Duodenal mucosa (tissue), 2 donors: ENCODE measurements around the gene TLR6.
"Not testable (repeated sequence)": the region's sequence is repeated elsewhere in the genome, so short reads cannot be mapped to it uniquely, and the experiment has no call there.

Experiments
- H3K27ac ChIP-seq: one replicate; pipeline ENCODE4 v1.7.0; 2013; ENCODE audit warnings: low read depth, low read length
- H3K27me3 ChIP-seq, 2 donors: one replicate each; pipeline ENCODE4 v1.7.0; 2013; ENCODE audit warnings: low read length in 2 of 2, control low read depth in 1 of 2; ENCODE audit not compliant: insufficient read depth in 2 of 2, control insufficient read depth in 1 of 2
- H3K36me3 ChIP-seq, 2 donors: one replicate each; pipeline ENCODE4 v1.7.0; 2013; ENCODE audit warnings: low read length in 2 of 2, control low read depth in 1 of 2; ENCODE audit not compliant: insufficient read depth in 2 of 2, control insufficient read depth in 1 of 2
- H3K4me1 ChIP-seq, 2 donors: one replicate each; pipeline ENCODE4 v1.7.0; 2013; ENCODE audit warnings: low read length in 2 of 2, control low read depth in 1 of 2; ENCODE audit not compliant: insufficient read depth in 2 of 2, control insufficient read depth in 1 of 2
- H3K4me3 ChIP-seq, 2 donors: one replicate each; pipeline ENCODE4 v1.7.0; 2013; ENCODE audit warnings: low read length in 2 of 2, low read depth in 1 of 2
- H3K9ac ChIP-seq, 2 donors: one replicate each; pipeline ENCODE4 v1.7.0; 2013; ENCODE audit warnings: low read length in 2 of 2, low read depth in 1 of 2
- H3K9me3 ChIP-seq, 2 donors: one replicate each; pipeline ENCODE4 v1.7.0; 2013; ENCODE audit warnings: low read length in 2 of 2, control low read depth in 1 of 2; ENCODE audit not compliant: control insufficient read depth in 1 of 2

TLR6 gene

GRCh38 chr4:38780833-38781484 lies 75.7 kb downstream of the TLR6 start:
- no peaks in the 10 kb centered on the region for H3K36me3 ChIP-seq
- H3K27me3 ChIP-seq: no peaks in the 10 kb centered on the region
- no peaks in the 10 kb centered on the region for H3K9me3 ChIP-seq
- no peak overlapping the region for H3K27ac ChIP-seq
- no peaks in the 10 kb centered on the region for H3K4me1 ChIP-seq
- H3K9ac ChIP-seq: no peak overlapping the region
- H3K4me3 ChIP-seq: no peak overlapping the region

- Histone ChIP-seq H3K36me3 (no peaks in the 10 kb centered on the region), H3K27me3 (no peaks in the 10 kb centered on the region), H3K9me3 (no peaks in the 10 kb centered on the region), H3K9ac (no peak overlapping the region), H3K27ac (no peak overlapping the region), H3K4me1 (no peaks in the 10 kb centered on the region), H3K4me3 (no peak overlapping the region)
Observed at GRCh38 chr4:38779790-38780189, 76.8 kb downstream of the TLR6 start.

- not testable (repeated sequence) for H3K9ac ChIP-seq, H3K4me1 ChIP-seq, H3K9me3 ChIP-seq, H3K27ac ChIP-seq, H3K27me3 ChIP-seq, H3K36me3 ChIP-seq, H3K4me3 ChIP-seq
Observed at GRCh38 chr4:38777925-38778324, 78.7 kb downstream of the TLR6 start.

DNA sequence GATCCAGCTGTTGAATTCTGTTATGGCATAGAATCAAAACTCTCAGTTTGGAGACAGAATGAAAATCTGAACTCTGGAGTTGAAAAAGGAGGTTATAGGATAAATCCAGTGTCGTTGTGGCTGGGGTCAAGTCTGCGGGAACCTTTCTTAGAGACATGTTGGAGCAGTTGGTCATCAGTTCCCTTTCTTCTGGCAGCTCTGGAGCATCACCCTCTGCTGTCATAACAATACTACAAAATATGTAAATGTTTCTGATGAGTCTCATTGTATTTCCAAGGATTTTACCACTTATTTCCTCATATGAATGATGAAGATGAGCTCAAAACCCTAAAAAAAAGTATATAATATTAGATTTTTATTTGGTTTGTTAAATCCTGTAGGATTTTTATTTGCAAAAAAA lies 81.3 kb downstream of the TLR6 start:
- Histone ChIP-seq H3K4me3 (no peak overlapping the region), H3K9ac (no peak overlapping the region), H3K27me3 (no peaks in the 10 kb centered on the region), H3K27ac (no peak overlapping the region), H3K9me3 (no peaks in the 10 kb centered on the region), H3K36me3 (no peaks in the 10 kb centered on the region), H3K4me1 (no peaks in the 10 kb centered on the region)

- H3K36me3 ChIP-seq: no peaks in the 10 kb centered on the region
- H3K4me3 ChIP-seq: no peak overlapping the region
- no peaks in the 10 kb centered on the region for H3K4me1 ChIP-seq
- no peak overlapping the region for H3K9ac ChIP-seq
- H3K27me3 ChIP-seq: no peaks in the 10 kb centered on the region
- no peaks in the 10 kb centered on the region for H3K9me3 ChIP-seq
- no peak overlapping the region for H3K27ac ChIP-seq
Observed at GRCh38 chr4:38774181-38774955, 82.2 kb downstream of the TLR6 start.
